HG03159 (cell line): ENCODE measurements around the gene LGALS7.

ENCODE experiments used
- ATAC-seq: cut with Tn5 transposase; IDR thresholded peaks from one replicate; pipeline ENCODE4 v1.9.1; 2021; ENCODE audit warnings: mild to moderate bottlenecking, moderate library complexity; ENCODE audit not compliant: unreplicated experiment

Gene LGALS7

DNA sequence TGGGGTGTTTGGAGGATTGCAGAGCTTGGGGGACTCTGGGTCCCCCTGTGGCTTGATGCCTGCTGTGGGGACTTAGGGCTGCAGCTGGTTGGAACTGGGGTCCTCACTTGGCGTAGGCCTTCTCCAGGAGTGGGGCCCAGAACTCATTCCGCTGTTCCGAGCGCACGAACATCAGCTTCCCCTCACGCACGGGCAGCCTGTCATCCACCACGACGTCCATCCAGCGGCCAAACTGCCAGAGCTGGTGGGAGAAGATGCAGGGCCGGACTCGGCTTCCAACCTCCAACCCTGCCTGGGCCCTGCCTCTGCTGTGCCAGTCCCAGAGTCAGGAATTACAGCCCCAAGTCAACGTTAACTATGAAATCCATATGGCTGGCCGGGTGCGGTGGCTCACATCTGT is 31.6 kb downstream of the LGALS7 start:
- no peak for ATAC-seq

GRCh38 chr19:38740932-38741331 is 32.4 kb downstream of the LGALS7 start:
- ATAC-seq: no peak

- ATAC-seq: no peak
Measured at GRCh38 chr19:38740257-38740592, 33.1 kb downstream of the LGALS7 start.

GRCh38 chr19:38739440-38740256 is 33.7 kb downstream of the LGALS7 start:
- ATAC-seq: no peak

- no peak for ATAC-seq
Measured at GRCh38 chr19:38737921-38738737, 35.2 kb downstream of the LGALS7 start.

- ATAC-seq: no peak
Measured at GRCh38 chr19:38737281-38737865, 35.9 kb downstream of the LGALS7 start.

GRCh38 chr19:38736413-38737280 is 36.7 kb downstream of the LGALS7 start:
- no peak for ATAC-seq

DNA sequence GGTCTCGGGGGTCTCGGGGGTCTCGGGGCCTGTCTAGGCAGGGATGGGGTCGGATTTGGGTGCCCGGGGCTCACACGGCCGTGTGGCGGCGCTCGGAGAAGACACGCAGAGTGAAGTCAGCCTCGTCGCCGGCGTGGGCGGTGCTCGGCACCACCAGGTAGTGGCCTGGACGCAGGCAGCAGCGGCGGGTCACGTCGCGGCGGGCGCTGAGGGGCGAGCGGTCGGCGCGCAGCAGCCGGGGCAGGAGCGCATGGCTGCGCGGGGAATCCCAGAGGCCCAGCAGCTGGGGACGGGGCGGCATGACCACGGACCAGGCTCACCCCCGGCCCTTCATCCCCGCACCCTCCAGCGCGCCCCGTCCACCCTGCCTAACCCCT is 37.3 kb downstream of the LGALS7 start:
- no peak for ATAC-seq

- no peak for ATAC-seq
Measured at GRCh38 chr19:38735257-38735686, 38.0 kb downstream of the LGALS7 start.

GRCh38 chr19:38734426-38735256 is 38.7 kb downstream of the LGALS7 start:
- ATAC-seq: no peak

- no peak for ATAC-seq
Measured at GRCh38 chr19:38734176-38734425, 39.2 kb downstream of the LGALS7 start.

DNA sequence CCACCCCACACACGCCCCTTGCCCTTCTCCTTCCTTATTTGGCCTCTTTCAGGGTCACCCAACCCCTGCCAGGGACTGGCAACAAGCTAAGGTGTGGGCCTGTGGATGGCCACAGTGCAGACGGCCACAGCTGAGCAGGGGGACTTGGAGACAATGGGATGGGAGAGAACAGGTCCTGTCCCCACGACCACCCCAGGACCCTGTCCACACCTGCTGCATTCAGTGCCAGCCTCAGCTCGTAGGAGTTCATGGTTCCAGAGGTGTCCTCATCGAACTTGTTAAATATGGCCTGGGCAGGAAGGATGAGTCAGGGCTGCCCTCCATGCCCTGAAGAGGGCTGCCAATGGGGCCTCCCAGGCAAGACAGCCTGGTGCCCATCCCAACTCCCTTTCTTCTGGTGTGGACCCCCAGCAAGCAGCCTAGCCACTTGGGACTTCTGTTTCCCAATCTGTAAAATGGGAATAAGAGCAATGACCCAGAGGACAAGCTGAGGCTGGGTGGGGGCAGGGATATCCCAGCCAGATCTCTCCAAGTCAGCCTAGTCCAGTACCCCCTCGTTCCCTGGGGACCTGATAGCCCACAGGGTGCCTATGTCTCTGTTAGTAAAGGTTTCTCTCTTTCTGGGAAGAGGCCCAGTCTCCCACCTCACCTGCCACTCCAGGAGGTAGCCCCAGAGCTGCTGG is 39.7 kb downstream of the LGALS7 start:
- no peak for ATAC-seq

DNA sequence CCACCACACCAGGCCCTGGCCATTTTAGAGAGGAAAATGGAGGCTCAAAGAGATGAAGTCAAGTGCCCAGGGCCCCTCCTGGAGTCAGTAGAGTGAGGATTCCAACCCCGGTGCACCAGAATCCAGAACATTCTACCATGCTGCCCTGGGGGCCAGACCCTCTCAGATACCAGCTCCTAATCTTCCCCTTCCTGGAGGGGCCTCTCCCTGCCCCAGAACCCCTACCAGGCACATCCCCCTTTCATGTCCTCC is 40.1 kb downstream of the LGALS7 start:
- ATAC-seq: no peak

GRCh38 chr19:38731654-38732301 is 41.5 kb downstream of the LGALS7 start:
- ATAC-seq: no peak

- no peak for ATAC-seq
Measured at GRCh38 chr19:38730731-38731589, 42.4 kb downstream of the LGALS7 start.

DNA sequence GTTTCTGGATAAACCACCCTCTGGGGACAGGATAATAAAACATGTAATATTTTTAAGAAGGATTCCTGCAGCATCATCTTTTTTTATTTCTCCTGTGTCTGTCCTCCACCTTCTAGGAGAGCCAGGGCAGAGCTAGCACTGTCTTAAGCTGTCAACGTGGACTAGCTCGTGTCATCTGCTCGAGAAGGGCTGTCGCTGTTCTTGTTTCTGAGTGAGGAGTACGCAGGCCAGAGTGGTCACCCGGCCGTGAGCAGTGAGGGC is 42.9 kb downstream of the LGALS7 start:
- no peak for ATAC-seq

- ATAC-seq: no peak
Measured at GRCh38 chr19:38729653-38730469, 43.5 kb downstream of the LGALS7 start.
